Naive thymus-derived CD4-positive, alpha-beta T cell (primary cell): ENCODE data around the gene SF3B3. TPM values are rescaled to one million over a fixed set of nuclear protein-coding genes. Genes with fewer than 3 reads are reported as not detected.

ENCODE experiments used
- ATAC-seq: fragments of 150-1000 bp; cut with Tn5 transposase; 2 replicates; pipeline ENCODE4 v1.10.0; 2021; ENCODE audit warnings: mild to moderate bottlenecking, moderate library complexity
- CTCF ChIA-PET: fragments of 350-600 bp; sonication (Branson Sonifier 250); formaldehyde crosslinking; loops from one replicate; lab custom pipeline; 2021; ENCODE audit warnings: antibody characterized with exemption; lab: Charles Lee
- POLR2A ChIA-PET: fragments of 350-600 bp; sonication (Branson Sonifier 250); formaldehyde crosslinking; loops from one replicate; lab custom pipeline; 2021; ENCODE audit warnings: antibody characterized with exemption, inconsistent platforms; lab: Charles Lee
- DNase-seq, 9 donors: peaks; one replicate each; pipeline versions ENCODE4 v3.0.0 to v3.0.0-alpha.2; 2020 to 2022; ENCODE audit warnings: mixed read lengths in 1 of 9
- H3K27ac ChIP-seq: one replicate; pipeline ENCODE4 v1.7.0; 2013; ENCODE audit warnings: mild to moderate bottlenecking, low read depth, low read length, moderate library complexity
- H3K27me3 ChIP-seq, 2 donors: one replicate each; pipeline ENCODE4 v1.7.0; 2013; ENCODE audit warnings: low read length in 2 of 2, mild to moderate bottlenecking in 2 of 2, moderate library complexity in 2 of 2; ENCODE audit not compliant: control insufficient read depth in 2 of 2, insufficient read depth in 2 of 2
- H3K36me3 ChIP-seq, 3 experiments: 1 replicate in 2 of 3; 2 replicates in 1 of 3; pipeline ENCODE4 v1.7.0; 2013; ENCODE audit warnings: low read length in 3 of 3, mild to moderate bottlenecking in 3 of 3, moderate library complexity in 1 of 3; ENCODE audit not compliant: insufficient read depth in 3 of 3, control insufficient read depth in 2 of 3
- H3K4me1 ChIP-seq, 2 donors: one replicate each; pipeline ENCODE4 v1.7.0; 2013; ENCODE audit warnings: low read length in 2 of 2, mild to moderate bottlenecking in 2 of 2, moderate library complexity in 1 of 2; ENCODE audit not compliant: control insufficient read depth in 2 of 2, insufficient read depth in 2 of 2
- H3K4me3 ChIP-seq: 2 replicates; pipeline ENCODE4 v1.7.0; 2013; ENCODE audit warnings: mild to moderate bottlenecking, low read length
- H3K9me3 ChIP-seq, 3 experiments: 1 replicate in 2 of 3; 2 replicates in 1 of 3; pipeline ENCODE4 v1.7.0; 2013; ENCODE audit warnings: low read length in 3 of 3; ENCODE audit not compliant: control insufficient read depth in 2 of 3
- H3K27ac Mint-ChIP-seq, 9 donors: one replicate each; pipeline ENCODE4 v1.8.0; 2020 to 2022; ENCODE audit warnings: mixed read lengths in 9 of 9, mild to moderate bottlenecking in 8 of 9, moderate library complexity in 5 of 9, inconsistent platforms in 2 of 9
- H3K27me3 Mint-ChIP-seq, 5 donors: one replicate each; pipeline ENCODE4 v1.8.0; 2021 to 2022; ENCODE audit warnings: mixed read lengths in 5 of 5, mild to moderate bottlenecking in 1 of 5
- H3K36me3 Mint-ChIP-seq, 5 donors: one replicate each; pipeline ENCODE4 v1.8.0; 2020 to 2022; ENCODE audit warnings: mixed read lengths in 5 of 5, mild to moderate bottlenecking in 3 of 5, inconsistent platforms in 1 of 5
- H3K4me1 Mint-ChIP-seq, 7 donors: one replicate each; pipeline ENCODE4 v1.8.0; 2020 to 2022; ENCODE audit warnings: mixed read lengths in 7 of 7, mild to moderate bottlenecking in 3 of 7, inconsistent platforms in 1 of 7
- H3K4me3 Mint-ChIP-seq, 10 donors: one replicate each; pipeline ENCODE4 v1.8.0; 2020 to 2022; ENCODE audit warnings: mild to moderate bottlenecking in 10 of 10, mixed read lengths in 10 of 10, moderate library complexity in 6 of 10, inconsistent platforms in 2 of 10
- H3K9me3 Mint-ChIP-seq, 11 donors: one replicate each; pipeline ENCODE4 v1.8.0; 2020 to 2022; ENCODE audit warnings: mixed read lengths in 11 of 11, mild to moderate bottlenecking in 4 of 11, inconsistent platforms in 1 of 11, moderate library complexity in 1 of 11
- intact Hi-C, 2 donors: fragments of 100-400 bp; cut with micrococcal nuclease; formaldehyde crosslinking; loops; one replicate each; pipeline ENCODE4 v1.15.1; 2023
- polyA plus RNA-seq, 2 donors: library from polyadenylated mRNA; unstranded; fragments of 300-500 nt; fragmentation: Illumina TruSeq; gene quantifications; one replicate each; pipeline ENCODE4 v1.2.3, GENCODE V29; 2021
- total RNA-seq, 6 experiments: library from RNA in 5 of 6; stranded (reverse) in 5 of 6; gene quantifications; 1 replicate in 5 of 6; 2 replicates in 1 of 6; pipeline ENCODE4 v1.2.3 and lab custom pipeline; 2021 to 2026

SF3B3 gene
- total and polyA plus RNA-seq, 7 experiments from 2014 or later: 69.0 to 415 (median 195) TPM

DNA sequence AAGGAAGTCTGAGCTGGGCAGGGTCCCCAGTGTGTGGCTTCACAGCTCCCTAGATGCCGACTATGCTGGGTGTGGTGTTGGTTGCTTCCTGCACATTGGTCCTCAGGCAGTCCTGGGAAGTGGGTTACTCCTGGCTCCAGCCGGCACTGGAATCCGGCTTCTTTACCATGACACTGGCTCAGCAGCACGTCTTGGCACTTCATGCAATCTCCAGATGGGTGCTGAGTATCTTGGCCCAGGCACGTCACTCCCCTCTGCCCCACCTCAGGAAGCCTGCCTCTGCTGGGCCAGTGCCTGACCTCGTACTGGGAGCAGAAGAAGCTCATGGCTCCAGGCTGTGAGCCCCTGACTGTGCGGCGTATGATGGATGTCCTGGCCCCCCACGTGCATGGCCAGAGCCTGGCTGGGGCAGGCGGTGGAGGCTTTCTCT, 44.7 kb upstream of the SF3B3 start:
- CTCF ChIA-PET: no interaction called here
- DNase-seq (no peak), ATAC-seq (no peak)
- Histone ChIP-seq H3K27ac (peak overlapping the region; percentile 1), H3K4me1 (no peaks in the 10 kb centered on the region), H3K4me3 (no peak overlapping the region), H3K27me3 (no peaks in the 10 kb centered on the region), H3K9me3 (no peaks in the 10 kb centered on the region), H3K36me3 (peaks cover 0 to 91% (median 6%) of the 10 kb centered on the region in 3 experiments)
- H3K4me3 Mint-ChIP-seq: no peak overlapping the region
- no peaks in the 10 kb centered on the region for H3K9me3 Mint-ChIP-seq
- H3K36me3 Mint-ChIP-seq: peaks cover 0 to 17% (median 4%) of the 10 kb centered on the region in 5 donors
- H3K4me1 Mint-ChIP-seq: peaks cover 0 to 21% (median 0%) of the 10 kb centered on the region in 7 donors
- intact Hi-C loops: loop anchor here in 1 of 2 donors (5.0 kb wide), 2 partner anchors 82 to 97 kb away; no protein-coding TSS in a partner anchor
- no peaks in the 10 kb centered on the region for H3K27me3 Mint-ChIP-seq
- peak overlapping the region in 3 of 9 donors; percentile 25 to 81 (median 58) for H3K27ac Mint-ChIP-seq
- POLR2A ChIA-PET: interaction anchor here (0.8 kb wide), 1 partner anchor 98 kb away, joined by 3 read pairs; no protein-coding TSS in a partner anchor

DNA sequence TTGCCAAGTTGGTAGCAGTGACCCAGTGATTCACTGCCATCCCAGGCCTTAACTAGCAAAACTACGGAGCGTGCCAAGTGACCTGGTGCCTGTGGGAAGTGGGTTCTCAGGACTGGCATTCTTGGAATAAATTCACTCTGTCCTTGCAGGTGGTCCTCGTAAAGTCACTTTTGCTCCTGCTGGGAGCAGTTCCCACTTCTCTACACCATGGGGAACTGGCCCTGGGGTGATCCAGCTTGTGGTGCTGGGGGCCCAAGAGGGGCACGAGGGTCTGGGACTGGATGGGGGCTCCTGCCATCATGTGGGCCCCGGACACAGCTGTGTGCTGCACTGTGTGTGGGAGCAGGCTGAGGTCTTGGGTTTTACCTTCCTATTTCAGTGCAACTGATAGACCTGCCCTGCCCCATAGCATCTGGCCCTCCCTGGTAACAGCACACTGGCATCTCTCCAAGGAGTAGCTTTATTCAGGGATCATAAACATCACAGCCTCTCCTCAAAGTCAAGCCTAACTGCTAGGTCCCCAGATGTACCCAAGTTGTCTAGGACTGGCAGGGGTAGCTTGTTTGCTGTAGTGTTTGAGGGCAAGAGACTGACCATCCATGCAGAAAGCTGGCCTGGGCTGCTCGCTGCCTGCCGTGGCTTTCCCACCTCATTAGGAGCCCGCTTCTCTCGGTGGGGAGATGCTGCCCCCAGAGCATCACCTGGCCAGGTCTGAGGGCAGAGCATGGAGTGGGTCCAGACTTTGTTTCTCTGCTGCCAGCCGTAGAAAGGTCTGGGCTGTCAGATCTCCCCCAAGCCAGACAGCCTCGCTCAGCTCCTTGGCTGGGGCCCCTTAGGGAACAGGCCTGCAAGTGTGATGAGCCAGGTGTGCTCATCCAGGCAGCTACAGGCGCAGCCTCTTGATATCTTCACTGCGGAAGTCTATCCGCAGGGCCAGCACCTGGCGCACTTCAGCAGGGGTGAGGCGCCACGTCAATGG, 43.2 kb upstream of the SF3B3 start:
- H3K27me3 Mint-ChIP-seq: no peaks in the 10 kb centered on the region
- H3K4me1 Mint-ChIP-seq: peaks cover 0 to 21% (median 0%) of the 10 kb centered on the region in 7 donors
- ChIA-PET POLR2A (interaction anchor here (0.9 to 1.3 kb wide), 2 partner anchors 10 to 100 kb away, joined by 3 read pairs; no protein-coding TSS in a partner anchor), CTCF (no interaction called here)
- DNase-seq: no peak
- intact Hi-C loops: no loop called here
- H3K4me1 ChIP-seq: no peaks in the 10 kb centered on the region
- no peaks in the 10 kb centered on the region for H3K9me3 Mint-ChIP-seq
- H3K4me3 ChIP-seq: no peak overlapping the region
- ATAC-seq: no peak
- no peaks in the 10 kb centered on the region for H3K27me3 ChIP-seq
- H3K27ac Mint-ChIP-seq: no peak overlapping the region
- H3K9me3 ChIP-seq: no peaks in the 10 kb centered on the region
- no peak overlapping the region for H3K27ac ChIP-seq
- H3K36me3 ChIP-seq: peaks cover 0 to 86% (median 6%) of the 10 kb centered on the region in 3 experiments
- H3K4me3 Mint-ChIP-seq: no peak overlapping the region
- H3K36me3 Mint-ChIP-seq: peaks cover 0 to 20% (median 4%) of the 10 kb centered on the region in 5 donors

DNA sequence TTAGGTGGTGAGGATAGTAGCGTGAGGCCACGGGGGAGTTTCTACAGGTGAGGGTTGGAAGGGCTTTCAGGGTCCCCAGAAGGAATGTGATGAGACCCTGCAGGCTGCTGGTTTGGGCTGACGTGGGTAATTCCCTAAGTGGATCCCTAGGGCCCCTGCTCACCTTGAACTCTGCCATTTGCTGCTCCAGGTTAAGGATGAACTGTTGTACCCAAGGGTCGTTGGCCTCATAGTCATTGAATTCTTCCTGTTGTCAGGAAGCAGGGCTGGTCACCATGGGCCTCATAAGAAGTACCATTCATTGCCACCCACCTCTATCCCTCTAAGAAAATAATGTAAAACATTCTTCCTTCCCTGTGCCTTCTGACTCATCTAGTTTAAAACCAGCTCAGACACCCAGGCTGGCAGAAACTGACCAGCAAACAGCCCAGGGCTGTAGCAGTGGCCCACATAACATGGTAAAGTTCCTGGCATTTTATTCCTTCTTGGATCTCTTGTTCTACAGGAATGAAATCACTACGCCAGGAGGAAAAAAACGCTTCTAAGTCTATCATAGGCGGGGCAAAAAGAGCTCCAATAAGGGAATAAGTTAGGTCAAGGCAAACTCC, 41.6 kb upstream of the SF3B3 start:
- no peak overlapping the region for H3K4me3 Mint-ChIP-seq
- no peaks in the 10 kb centered on the region for H3K27me3 ChIP-seq
- intact Hi-C loops: no loop called here
- H3K27me3 Mint-ChIP-seq: no peaks in the 10 kb centered on the region
- H3K27ac ChIP-seq: no peak overlapping the region
- H3K4me1 ChIP-seq: no peaks in the 10 kb centered on the region
- H3K4me3 ChIP-seq: no peak overlapping the region
- H3K4me1 Mint-ChIP-seq: peaks cover 0 to 10% (median 0%) of the 10 kb centered on the region in 7 donors
- peak overlapping the region in 5 of 9 donors; percentile 7 to 74 (median 54) for H3K27ac Mint-ChIP-seq
- peaks cover 0 to 84% (median 10%) of the 10 kb centered on the region in 3 experiments for H3K36me3 ChIP-seq
- no peaks in the 10 kb centered on the region for H3K9me3 Mint-ChIP-seq
- H3K36me3 Mint-ChIP-seq: peaks cover 0 to 26% (median 4%) of the 10 kb centered on the region in 5 donors
- ChIA-PET POLR2A (no interaction called here), CTCF (no interaction called here)
- DNase-seq: no peak
- no peaks in the 10 kb centered on the region for H3K9me3 ChIP-seq
- no peak for ATAC-seq

DNA sequence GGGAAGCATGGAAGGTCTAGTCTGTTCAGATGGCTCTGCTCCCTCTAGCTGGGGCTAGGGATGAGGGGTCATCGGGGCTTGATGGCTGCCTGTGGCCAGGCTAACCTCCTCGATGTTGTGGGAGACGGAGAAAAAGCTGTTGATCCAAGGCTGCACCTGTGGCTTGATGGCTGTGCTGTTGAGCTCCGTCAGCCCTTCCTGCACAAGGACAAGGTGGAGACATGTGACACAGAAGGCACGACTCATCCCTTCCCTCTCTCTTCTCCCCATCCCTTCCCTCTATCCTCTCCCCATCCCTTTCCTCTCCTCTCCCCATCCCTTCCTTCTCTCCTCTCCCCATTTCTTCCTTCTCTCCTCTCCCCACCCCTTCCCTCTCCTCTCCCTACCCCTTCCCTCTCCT, 41.0 kb upstream of the SF3B3 start:
- Mint-ChIP-seq H3K4me1 (peaks cover 0 to 6% (median 0%) of the 10 kb centered on the region in 7 donors), H3K9me3 (no peaks in the 10 kb centered on the region), H3K36me3 (peaks cover 0 to 26% (median 4%) of the 10 kb centered on the region in 5 donors), H3K4me3 (no peak overlapping the region), H3K27ac (peak overlapping the region in 2 of 9 donors; percentile 12 to 72), H3K27me3 (no peaks in the 10 kb centered on the region)
- no peak for ATAC-seq
- no peak overlapping the region for H3K4me3 ChIP-seq
- CTCF ChIA-PET: no interaction called here
- no peaks in the 10 kb centered on the region for H3K27me3 ChIP-seq
- H3K36me3 ChIP-seq: peaks cover 0 to 81% (median 10%) of the 10 kb centered on the region in 3 experiments
- intact Hi-C loops: no loop called here
- POLR2A ChIA-PET: no interaction called here
- no peak for DNase-seq
- no peak overlapping the region for H3K27ac ChIP-seq
- no peaks in the 10 kb centered on the region for H3K4me1 ChIP-seq
- H3K9me3 ChIP-seq: no peaks in the 10 kb centered on the region

DNA sequence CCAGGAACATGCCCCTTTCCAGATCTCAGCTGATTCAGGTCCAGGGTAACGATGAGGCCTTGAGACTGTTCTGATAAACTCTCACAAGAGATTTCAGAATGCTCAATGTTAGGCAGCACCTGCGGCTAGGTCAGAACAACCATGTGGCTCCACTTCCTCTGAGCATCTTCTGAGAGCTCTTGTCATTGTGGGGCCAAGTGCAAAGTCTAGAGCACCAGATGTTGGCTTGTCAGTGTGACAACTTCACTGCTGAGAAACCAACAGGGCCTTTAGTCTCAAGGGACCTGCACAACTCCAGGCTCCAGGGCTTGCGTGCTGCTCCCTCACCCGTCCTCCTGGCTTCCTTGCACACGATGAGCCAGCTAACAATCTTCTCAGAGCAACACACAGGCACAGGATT, 40.2 kb upstream of the SF3B3 start:
- Histone ChIP-seq H3K27me3 (no peaks in the 10 kb centered on the region), H3K9me3 (no peaks in the 10 kb centered on the region), H3K27ac (no peak overlapping the region), H3K36me3 (peaks cover 0 to 73% (median 10%) of the 10 kb centered on the region in 3 experiments), H3K4me1 (no peaks in the 10 kb centered on the region), H3K4me3 (no peak overlapping the region)
- Mint-ChIP-seq H3K27ac (peak overlapping the region in 3 of 9 donors; percentile 28 to 38 (median 28)), H3K36me3 (peaks cover 0 to 26% (median 3%) of the 10 kb centered on the region in 5 donors), H3K9me3 (no peaks in the 10 kb centered on the region), H3K4me3 (no peak overlapping the region), H3K4me1 (peaks cover 0 to 3% (median 0%) of the 10 kb centered on the region in 7 donors), H3K27me3 (no peaks in the 10 kb centered on the region)
- no peak for ATAC-seq
- ChIA-PET POLR2A (interaction anchor here (1.3 kb wide), 1 partner anchor 45 kb away, joined by 3 read pairs; the partner anchor contains the start of gene ST3GAL2), CTCF (no interaction called here)
- intact Hi-C loops: no loop called here
- DNase-seq: no peak

DNA sequence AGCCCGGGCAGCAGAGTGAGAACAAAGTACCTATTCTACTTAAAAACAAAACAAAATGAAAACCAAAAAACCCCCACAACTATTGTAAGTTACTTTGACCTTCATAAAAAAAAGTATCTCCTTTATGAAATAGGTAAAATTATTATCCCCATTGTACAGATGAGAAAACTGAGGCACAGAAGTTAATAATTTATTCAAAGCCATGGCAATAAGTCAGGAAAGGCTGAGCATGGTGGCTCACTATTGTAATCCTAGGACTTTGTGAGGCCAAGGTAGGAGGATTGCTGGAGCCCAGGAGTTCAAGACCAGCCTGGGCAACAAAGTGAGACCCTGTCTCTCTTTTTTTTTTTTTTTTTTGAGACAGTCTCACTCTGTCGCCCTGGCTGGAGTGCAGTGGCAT, 38.7 kb upstream of the SF3B3 start:
- Histone ChIP-seq H3K27me3 (no peaks in the 10 kb centered on the region), H3K27ac (no peak overlapping the region), H3K4me3 (no peak overlapping the region), H3K4me1 (no peaks in the 10 kb centered on the region), H3K36me3 (peaks cover 0 to 66% (median 13%) of the 10 kb centered on the region in 3 experiments), H3K9me3 (no peaks in the 10 kb centered on the region)
- no peak for ATAC-seq
- no peaks in the 10 kb centered on the region for H3K4me1 Mint-ChIP-seq
- peak overlapping the region in 2 of 9 donors; percentile 8 to 26 for H3K27ac Mint-ChIP-seq
- no peak for DNase-seq
- no peak overlapping the region for H3K4me3 Mint-ChIP-seq
- peaks cover 0 to 26% (median 1%) of the 10 kb centered on the region in 5 donors for H3K36me3 Mint-ChIP-seq
- H3K9me3 Mint-ChIP-seq: no peaks in the 10 kb centered on the region
- intact Hi-C loops: no loop called here
- POLR2A ChIA-PET: no interaction called here
- no peaks in the 10 kb centered on the region for H3K27me3 Mint-ChIP-seq
- CTCF ChIA-PET: interaction anchor here (0.6 to 0.7 kb wide), 2 partner anchors 81 to 231 kb away, joined by 4 read pairs; no protein-coding TSS in a partner anchor
